Breast epithelium (tissue), 3 donors: ENCODE data around the gene ADGRL3.

Experiments used
- CTCF ChIP-seq, 3 donors: fragments of 450-650 bp; IDR thresholded peaks; one replicate each; pipeline ENCODE4 v1.5.1; 2016 to 2017; ENCODE audit warnings: antibody characterized with exemption in 3 of 3, mild to moderate bottlenecking in 3 of 3, moderate library complexity in 3 of 3
- POLR2A ChIP-seq: fragments of 450-650 bp; IDR thresholded peaks from one replicate; pipeline ENCODE4 v1.6.1; 2016; ENCODE audit warnings: antibody characterized with exemption, mild to moderate bottlenecking, moderate library complexity
- POLR2AphosphoS5 ChIP-seq, 3 donors: sonication (generic); formaldehyde crosslinking; IDR thresholded peaks; one replicate each; pipeline ENCODE4 v1.6.1; 2017; ENCODE audit warnings: antibody characterized with exemption in 3 of 3

- TF ChIP-seq POLR2AphosphoS5 (IDR thresholded peaks at IDR 0.05) (no peak), POLR2A (no peak), CTCF (IDR thresholded peaks at IDR 0.05) (no peak)
Observed at GRCh38 chr4:62030958-62031357, 830.8 kb downstream of the ADGRL3 start.
